ENCODE results near the gene ATOH8. TPM values are rescaled to one million over a fixed set of nuclear protein-coding genes. Genes with fewer than 3 reads are reported as not detected.

Gene ATOH8
- total RNA-seq, 1 donor from 2014 or later, result 13.7 TPM

DNA sequence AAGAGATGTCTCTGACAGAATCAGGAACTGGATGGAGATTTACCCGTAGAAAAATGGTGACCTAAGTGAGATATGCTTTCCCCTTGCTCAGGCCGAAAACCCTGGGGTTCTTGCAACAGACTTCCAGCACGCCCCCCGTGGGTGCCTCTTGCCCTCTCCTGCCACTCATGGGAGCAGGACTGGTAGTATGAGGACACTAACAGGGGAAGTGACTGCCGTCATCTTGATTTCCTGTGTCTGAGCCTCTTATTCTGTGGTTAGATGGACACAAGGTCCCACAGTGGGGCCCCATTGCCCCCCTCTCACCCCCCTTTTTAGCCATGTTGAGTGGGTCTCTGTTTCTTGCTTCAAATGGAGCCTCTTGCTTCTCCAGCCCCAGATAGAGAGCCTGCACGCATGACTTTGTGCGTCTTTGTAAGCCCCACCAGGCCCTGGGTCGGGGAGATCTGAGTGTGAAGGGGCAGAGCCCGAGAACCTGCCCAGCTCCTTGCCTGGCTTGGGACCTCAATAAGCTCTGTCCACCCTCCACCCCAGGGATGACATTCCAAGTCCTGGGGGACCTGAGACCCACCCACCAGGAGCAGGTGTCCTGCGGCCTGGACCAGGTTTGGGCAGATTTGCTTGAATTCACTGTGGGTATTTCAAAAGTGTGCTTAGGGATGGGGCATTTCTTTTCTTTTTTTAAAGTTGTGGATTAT lies 47.0 kb upstream of the ATOH8 start:
- no peaks in the 10 kb centered on the region for H3K4me1 Mint-ChIP-seq (ENCODE audit: unreplicated experiment)
- no peaks in the 10 kb centered on the region for H3K36me3 Mint-ChIP-seq
- H3K4me3 Mint-ChIP-seq, result no peak overlapping the region
- no peaks in the 10 kb centered on the region for H3K9me3 Mint-ChIP-seq
- peaks cover 14% of the 10 kb centered on the region for H3K27me3 Mint-ChIP-seq
- H3K27ac Mint-ChIP-seq, result no peak overlapping the region
- no peak for DNase-seq (ENCODE audit: extremely low spot score, unreplicated experiment)
- TF ChIP-seq, protein P1, sequence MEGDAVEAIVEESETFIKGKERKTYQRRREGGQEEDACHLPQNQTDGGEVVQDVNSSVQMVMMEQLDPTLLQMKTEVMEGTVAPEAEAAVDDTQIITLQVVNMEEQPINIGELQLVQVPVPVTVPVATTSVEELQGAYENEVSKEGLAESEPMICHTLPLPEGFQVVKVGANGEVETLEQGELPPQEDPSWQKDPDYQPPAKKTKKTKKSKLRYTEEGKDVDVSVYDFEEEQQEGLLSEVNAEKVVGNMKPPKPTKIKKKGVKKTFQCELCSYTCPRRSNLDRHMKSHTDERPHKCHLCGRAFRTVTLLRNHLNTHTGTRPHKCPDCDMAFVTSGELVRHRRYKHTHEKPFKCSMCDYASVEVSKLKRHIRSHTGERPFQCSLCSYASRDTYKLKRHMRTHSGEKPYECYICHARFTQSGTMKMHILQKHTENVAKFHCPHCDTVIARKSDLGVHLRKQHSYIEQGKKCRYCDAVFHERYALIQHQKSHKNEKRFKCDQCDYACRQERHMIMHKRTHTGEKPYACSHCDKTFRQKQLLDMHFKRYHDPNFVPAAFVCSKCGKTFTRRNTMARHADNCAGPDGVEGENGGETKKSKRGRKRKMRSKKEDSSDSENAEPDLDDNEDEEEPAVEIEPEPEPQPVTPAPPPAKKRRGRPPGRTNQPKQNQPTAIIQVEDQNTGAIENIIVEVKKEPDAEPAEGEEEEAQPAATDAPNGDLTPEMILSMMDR (conservative IDR thresholded peaks at IDR 0.05), result no peak

DNA sequence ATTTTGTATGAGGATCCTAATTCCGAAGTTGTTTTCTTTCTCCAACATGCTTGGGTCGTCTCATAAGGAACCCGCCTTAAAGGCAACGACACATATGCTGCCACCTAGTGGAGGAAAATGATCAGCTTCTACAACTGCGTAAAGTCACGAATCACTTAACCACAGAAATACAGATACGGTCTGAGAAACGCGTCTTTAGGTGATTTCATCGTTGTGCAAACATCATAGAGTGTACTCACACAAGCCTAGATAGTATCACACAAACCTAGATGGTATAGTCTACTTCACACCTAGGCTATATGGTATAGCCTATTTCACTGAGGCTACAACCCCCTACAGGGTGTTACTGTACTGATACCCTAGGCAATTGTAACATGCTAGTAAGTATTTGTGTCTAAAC lies 46.5 kb upstream of the ATOH8 start:
- H3K27ac Mint-ChIP-seq, result no peak overlapping the region
- TF ChIP-seq, protein P1 (conservative IDR thresholded peaks at IDR 0.05), result peak; percentile 95
- H3K4me3 Mint-ChIP-seq, result no peak overlapping the region
- H3K4me1 Mint-ChIP-seq (ENCODE audit: unreplicated experiment), result no peaks in the 10 kb centered on the region
- no peaks in the 10 kb centered on the region for H3K36me3 Mint-ChIP-seq
- DNase-seq (ENCODE audit: extremely low spot score, unreplicated experiment), result no peak
- H3K27me3 Mint-ChIP-seq, result peaks cover 14% of the 10 kb centered on the region
- no peaks in the 10 kb centered on the region for H3K9me3 Mint-ChIP-seq

DNA sequence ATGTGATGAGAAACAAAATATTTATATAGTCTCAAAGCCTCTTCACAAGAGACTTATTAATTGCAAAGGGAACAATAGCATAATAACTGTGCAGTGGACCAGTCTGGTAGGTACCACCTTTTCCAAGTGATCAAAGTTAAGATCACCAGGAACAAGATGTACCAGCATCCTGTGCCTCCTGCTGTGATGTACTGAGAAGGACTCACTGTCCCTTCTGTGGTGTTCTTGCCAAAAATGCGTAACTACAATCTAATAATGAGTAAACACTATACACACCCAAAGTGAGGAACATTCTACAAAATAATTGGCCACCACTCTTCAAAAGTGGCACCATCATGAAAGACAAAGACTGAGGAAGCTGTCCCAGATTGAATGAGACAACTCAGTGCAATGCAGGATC lies 45.1 kb upstream of the ATOH8 start:
- no peaks in the 10 kb centered on the region for H3K9me3 Mint-ChIP-seq

DNA sequence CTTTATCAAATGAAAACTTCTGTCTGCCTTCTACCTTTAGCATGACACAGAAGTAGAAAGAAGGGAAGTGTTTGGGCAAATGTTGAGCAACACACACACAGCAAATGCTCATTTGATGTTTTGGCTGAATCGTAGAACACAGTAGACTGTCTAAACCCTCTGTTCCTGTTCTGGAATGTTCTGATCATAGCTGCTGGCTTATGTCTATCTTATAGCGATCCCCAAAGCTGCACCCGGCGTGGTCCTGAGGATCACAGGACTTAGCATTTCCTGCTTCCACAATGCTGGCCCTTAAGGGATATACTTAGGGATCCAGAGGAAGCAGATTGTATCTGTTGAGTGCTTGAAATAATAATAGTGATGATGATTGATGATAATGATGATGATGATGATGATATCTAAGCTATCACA lies 44.4 kb upstream of the ATOH8 start:
- DNase-seq (ENCODE audit: extremely low spot score, unreplicated experiment), result no peak
- H3K27me3 Mint-ChIP-seq, result peaks cover 14% of the 10 kb centered on the region
- H3K4me3 Mint-ChIP-seq, result no peak overlapping the region
- TF ChIP-seq, protein P1 (conservative IDR thresholded peaks at IDR 0.05), result no peak
- peaks cover 12% of the 10 kb centered on the region for H3K4me1 Mint-ChIP-seq (ENCODE audit: unreplicated experiment)
- no peak overlapping the region for H3K27ac Mint-ChIP-seq
- no peaks in the 10 kb centered on the region for H3K36me3 Mint-ChIP-seq
- H3K9me3 Mint-ChIP-seq, result no peaks in the 10 kb centered on the region

More for the DNA sequence above, 45.1 kb upstream of the ATOH8 start:
- no peak for DNase-seq (ENCODE audit: extremely low spot score, unreplicated experiment)
- Mint-ChIP-seq H3K4me3 (no peak overlapping the region), H3K27me3 (peaks cover 14% of the 10 kb centered on the region), H3K27ac (no peak overlapping the region), H3K36me3 (no peaks in the 10 kb centered on the region), H3K4me1 (ENCODE audit: unreplicated experiment) (peaks cover 5% of the 10 kb centered on the region)
- TF ChIP-seq, protein P1 (conservative IDR thresholded peaks at IDR 0.05), result no peak

DNA sequence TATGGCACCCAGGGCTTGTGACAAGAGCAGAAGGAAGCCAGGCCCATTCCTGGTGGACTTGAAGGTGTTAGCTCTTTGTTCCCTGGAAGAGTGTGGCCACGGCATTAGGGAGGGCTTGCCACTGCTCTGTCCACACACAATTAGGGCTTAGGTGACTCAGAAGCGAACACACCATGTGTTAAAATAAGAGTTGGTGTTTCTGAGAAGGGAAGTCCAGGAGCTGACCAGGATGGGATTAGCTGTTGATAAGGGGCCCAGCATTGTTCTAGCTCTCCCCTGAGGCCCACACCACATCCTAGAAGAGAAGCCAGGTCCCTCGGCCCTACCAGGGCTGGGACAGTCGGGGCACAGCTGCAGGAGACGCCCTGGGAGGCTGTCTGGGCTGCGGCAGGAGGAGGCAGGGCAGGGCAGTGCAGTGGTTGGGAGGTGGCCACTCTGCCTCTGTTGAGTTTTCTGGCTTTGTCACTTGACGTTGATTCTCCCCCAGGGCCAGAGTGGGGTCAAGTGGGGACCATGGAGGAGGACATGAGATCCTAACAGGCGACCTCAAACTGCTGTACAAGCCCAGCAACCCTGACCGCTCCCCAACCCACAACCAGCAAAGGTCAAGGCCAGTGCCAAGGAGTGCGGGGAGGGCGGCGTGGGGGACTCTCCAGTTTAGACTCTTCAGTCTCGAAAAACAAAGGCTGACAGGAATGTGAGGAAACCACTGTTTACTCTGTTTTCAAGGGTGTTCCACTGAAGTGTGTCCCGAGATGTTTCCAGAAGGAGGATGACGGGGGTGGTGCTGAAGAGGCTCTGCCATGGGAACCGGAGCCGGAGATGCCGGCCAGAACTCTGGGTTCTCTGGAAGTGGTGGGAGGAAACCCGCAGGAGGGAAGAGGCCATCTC lies 42.9 kb upstream of the ATOH8 start:
- peak; percentile 60 for DNase-seq (ENCODE audit: extremely low spot score, unreplicated experiment)
- TF ChIP-seq, protein P1 (conservative IDR thresholded peaks at IDR 0.05), result no peak
- H3K27me3 Mint-ChIP-seq, result peaks cover 14% of the 10 kb centered on the region
- H3K9me3 Mint-ChIP-seq, result no peaks in the 10 kb centered on the region
- H3K4me3 Mint-ChIP-seq, result no peak overlapping the region
- H3K4me1 Mint-ChIP-seq (ENCODE audit: unreplicated experiment), result peaks cover 14% of the 10 kb centered on the region
- no peaks in the 10 kb centered on the region for H3K36me3 Mint-ChIP-seq
- peak overlapping the region; percentile 34 for H3K27ac Mint-ChIP-seq

Measured in type B pancreatic cell (in vitro differentiated cells).